Activated CD4-positive, alpha-beta T cell treated with anti-CD3 and anti-CD28 coated beads, Interleukin-2, amount 10 ng/mL, durations not matched to agents 7 days and 5 days (primary cell): ENCODE measurements around the gene MAN1B1. TPM values are rescaled to one million over a fixed set of nuclear protein-coding genes. Genes with fewer than 3 reads are reported as not detected.

Source experiments
- CTCF ChIA-PET: fragments of 350-600 bp; sonication (Branson Sonifier 250); formaldehyde crosslinking; loops from one replicate; lab custom pipeline; 2021; ENCODE audit warnings: antibody characterized with exemption; lab: Charles Lee
- POLR2A ChIA-PET: fragments of 350-600 bp; sonication (Branson Sonifier 250); formaldehyde crosslinking; loops from one replicate; lab custom pipeline; 2021; ENCODE audit warnings: antibody characterized with exemption; lab: Charles Lee
- DNase-seq: peaks from one replicate; pipeline ENCODE4 v3.0.0-alpha.2; 2020
- H3K27ac Mint-ChIP-seq: one replicate; pipeline ENCODE4 v1.8.0; 2021; ENCODE audit warnings: mild to moderate bottlenecking, moderate library complexity, mixed read lengths
- H3K27me3 Mint-ChIP-seq: one replicate; pipeline ENCODE4 v1.8.0; 2021; ENCODE audit warnings: mixed read lengths
- H3K36me3 Mint-ChIP-seq: one replicate; pipeline ENCODE4 v1.8.0; 2021; ENCODE audit warnings: low read depth, mixed read lengths
- H3K4me1 Mint-ChIP-seq: one replicate; pipeline ENCODE4 v1.8.0; 2021; ENCODE audit warnings: mixed read lengths
- H3K4me3 Mint-ChIP-seq: one replicate; pipeline ENCODE4 v1.8.0; 2021; ENCODE audit warnings: mild to moderate bottlenecking, moderate library complexity, mixed read lengths
- H3K9me3 Mint-ChIP-seq: one replicate; pipeline ENCODE4 v1.8.0; 2021; ENCODE audit warnings: mixed read lengths
- total RNA-seq, 2 experiments: library from RNA; stranded (reverse); gene quantifications; one replicate each; pipeline ENCODE4 v1.2.3, GENCODE V29; 2021

Gene MAN1B1
- total RNA-seq: 10 to 100 TPM; 43.0 to 55.0 TPM

DNA sequence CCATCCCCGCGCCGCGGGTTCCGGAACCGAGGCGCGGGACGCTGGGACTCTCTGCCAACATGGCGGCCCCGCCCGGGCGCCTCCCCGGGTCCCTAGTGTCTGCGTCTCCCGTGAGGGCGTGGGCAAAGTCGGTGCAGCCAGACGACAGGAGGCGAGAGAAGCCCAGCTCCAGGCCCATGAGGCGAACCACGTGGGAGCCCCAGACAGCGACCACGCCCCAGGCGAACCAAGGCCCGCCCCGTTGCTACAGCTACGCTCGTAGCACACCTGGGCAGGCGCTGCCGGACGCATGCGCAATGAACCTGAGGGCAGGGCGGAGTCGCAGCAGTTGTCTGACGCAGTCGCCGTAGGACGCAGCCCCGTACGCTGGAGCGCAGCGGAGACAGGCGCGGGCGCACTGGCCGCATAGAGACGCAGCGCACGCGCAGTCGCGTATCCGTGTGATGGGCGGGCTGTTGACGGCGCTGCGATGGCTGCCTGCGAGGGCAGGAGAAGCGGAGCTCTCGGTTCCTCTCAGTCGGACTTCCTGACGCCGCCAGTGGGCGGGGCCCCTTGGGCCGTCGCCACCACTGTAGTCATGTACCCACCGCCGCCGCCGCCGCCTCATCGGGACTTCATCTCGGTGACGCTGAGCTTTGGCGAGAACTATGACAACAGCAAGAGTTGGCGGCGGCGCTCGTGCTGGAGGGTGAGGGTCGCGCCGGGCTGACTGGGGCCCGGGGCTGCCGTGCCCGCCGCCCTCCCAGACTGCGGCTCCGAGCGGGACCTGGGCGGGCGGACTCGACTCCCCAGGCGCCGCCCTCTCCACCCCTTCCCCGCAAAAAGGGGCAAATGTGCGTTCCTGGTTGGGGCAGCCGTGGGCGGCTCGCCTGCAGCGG is at the start of gene MAN1B1:
TSS of gene MAN1B1 (plus strand) at position 455 of the 878 bp plus-strand sequence. CDS start at position 470, 15 bp downstream.
- ChIA-PET POLR2A (interaction anchor here (0.6 to 1.8 kb wide), 8 partner anchors 9 to 155 kb away, joined by 3 to 16 read pairs (median 4); partner anchors contain the start of genes SAPCD2 and TUBB4B), CTCF (interaction anchor here (0.6 to 2.9 kb wide), 24 partner anchors 9 to 1619 kb away, joined by 3 to 26 read pairs (median 3); partner anchors contain the start of genes AJM1, NPDC1, NRARP and SLC34A3)
- peak within 1 kb of the TSS; percentile 85 for H3K4me3 Mint-ChIP-seq
- peaks cover 28% of the 10 kb centered on the region for H3K36me3 Mint-ChIP-seq
- H3K9me3 Mint-ChIP-seq: no peaks in the 10 kb centered on the region
- peak; percentile 100 for DNase-seq
- H3K27ac Mint-ChIP-seq: peak within 1 kb of the TSS; percentile 97
- H3K27me3 Mint-ChIP-seq: no peaks in the 10 kb centered on the region
- H3K4me1 Mint-ChIP-seq: peaks cover 44% of the 10 kb centered on the region

DNA sequence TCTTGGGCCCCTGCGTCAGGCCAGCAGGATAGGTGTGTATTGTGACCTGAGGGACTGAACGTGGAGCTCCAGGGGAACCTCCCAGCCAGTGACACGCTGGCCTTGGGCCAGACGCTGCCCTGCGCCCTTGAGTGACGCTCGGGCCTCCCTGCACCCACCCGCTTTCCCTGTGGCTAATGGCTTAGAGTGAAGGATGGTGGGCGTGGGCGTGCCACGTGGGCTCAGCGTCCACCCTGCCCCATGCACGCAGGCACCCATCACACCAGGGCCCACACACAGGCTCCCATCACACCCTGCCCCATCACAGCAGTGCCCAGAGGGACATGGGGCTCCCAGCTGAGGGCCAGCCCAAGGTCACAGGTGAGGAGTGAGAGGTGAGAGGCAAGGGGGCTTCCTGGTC is 49.8 kb upstream of the MAN1B1 start:
- CTCF ChIA-PET: interaction anchor here (0.8 to 14.0 kb wide), 8 partner anchors 8 to 309 kb away, joined by 3 to 157 read pairs (median 5); partner anchors contain the start of genes NPDC1 and SAPCD2
- Mint-ChIP-seq H3K36me3 (no peaks in the 10 kb centered on the region), H3K27ac (no peak overlapping the region), H3K27me3 (no peaks in the 10 kb centered on the region), H3K4me1 (peaks cover 29% of the 10 kb centered on the region), H3K4me3 (no peak overlapping the region), H3K9me3 (no peaks in the 10 kb centered on the region)
- POLR2A ChIA-PET: no interaction called here
- DNase-seq: no peak

DNA sequence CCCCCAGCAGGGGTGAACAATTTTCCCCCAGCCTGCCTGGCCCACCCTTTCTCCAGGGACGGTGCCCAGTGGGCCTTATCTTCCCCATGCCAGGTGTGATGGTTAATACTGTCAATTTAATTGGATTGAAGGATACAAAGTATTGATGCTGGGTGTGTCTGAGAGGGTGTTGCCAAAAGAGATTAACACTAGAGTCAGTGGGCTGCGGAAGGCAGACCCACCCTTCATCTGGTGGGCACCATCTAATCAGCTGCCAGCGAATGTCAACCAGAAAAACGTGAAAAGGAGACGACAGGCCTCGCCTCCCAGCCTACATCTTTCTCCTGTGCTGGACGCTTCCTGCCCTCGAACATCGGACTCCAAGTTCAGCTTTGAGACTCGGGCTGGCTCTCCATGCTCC is 49.3 kb upstream of the MAN1B1 start:
- CTCF ChIA-PET: interaction anchor here (0.8 to 14.0 kb wide), 6 partner anchors 8 to 199 kb away, joined by 3 to 157 read pairs (median 5); partner anchors contain the start of genes NPDC1 and SAPCD2
- no peak for DNase-seq
- POLR2A ChIA-PET: no interaction called here
- H3K27ac Mint-ChIP-seq: no peak overlapping the region
- no peak overlapping the region for H3K4me3 Mint-ChIP-seq
- H3K36me3 Mint-ChIP-seq: no peaks in the 10 kb centered on the region
- H3K27me3 Mint-ChIP-seq: no peaks in the 10 kb centered on the region
- H3K9me3 Mint-ChIP-seq: no peaks in the 10 kb centered on the region
- peaks cover 25% of the 10 kb centered on the region for H3K4me1 Mint-ChIP-seq

DNA sequence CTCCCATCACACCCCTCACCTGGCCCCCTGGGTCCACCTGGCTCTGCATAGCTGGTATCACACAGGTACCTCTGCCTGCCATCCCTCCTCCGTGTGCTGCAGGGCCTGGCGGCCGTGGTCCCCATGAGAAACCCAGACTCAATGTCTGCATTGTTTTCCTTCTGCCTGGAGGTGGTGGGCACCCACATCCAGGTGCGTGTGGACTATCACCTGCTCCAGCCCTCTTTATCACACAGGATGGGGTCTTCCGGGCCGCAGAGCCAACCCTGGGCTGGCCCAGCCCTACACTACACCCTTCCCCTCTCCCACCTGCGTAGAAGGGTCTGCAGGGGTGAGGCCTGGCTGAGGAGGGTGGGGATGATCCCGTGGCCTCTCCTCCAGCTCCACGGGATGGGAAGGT is 47.9 kb upstream of the MAN1B1 start:
- POLR2A ChIA-PET: no interaction called here
- H3K36me3 Mint-ChIP-seq: no peaks in the 10 kb centered on the region
- no peaks in the 10 kb centered on the region for H3K9me3 Mint-ChIP-seq
- no peak overlapping the region for H3K4me3 Mint-ChIP-seq
- CTCF ChIA-PET: interaction anchor here (0.9 to 14.0 kb wide), 3 partner anchors 10 to 29 kb away, joined by 3 to 157 read pairs (median 6); partner anchors contain the start of gene SAPCD2
- H3K27me3 Mint-ChIP-seq: no peaks in the 10 kb centered on the region
- DNase-seq: no peak
- peak overlapping the region; percentile 57 for H3K27ac Mint-ChIP-seq
- peaks cover 14% of the 10 kb centered on the region for H3K4me1 Mint-ChIP-seq

DNA sequence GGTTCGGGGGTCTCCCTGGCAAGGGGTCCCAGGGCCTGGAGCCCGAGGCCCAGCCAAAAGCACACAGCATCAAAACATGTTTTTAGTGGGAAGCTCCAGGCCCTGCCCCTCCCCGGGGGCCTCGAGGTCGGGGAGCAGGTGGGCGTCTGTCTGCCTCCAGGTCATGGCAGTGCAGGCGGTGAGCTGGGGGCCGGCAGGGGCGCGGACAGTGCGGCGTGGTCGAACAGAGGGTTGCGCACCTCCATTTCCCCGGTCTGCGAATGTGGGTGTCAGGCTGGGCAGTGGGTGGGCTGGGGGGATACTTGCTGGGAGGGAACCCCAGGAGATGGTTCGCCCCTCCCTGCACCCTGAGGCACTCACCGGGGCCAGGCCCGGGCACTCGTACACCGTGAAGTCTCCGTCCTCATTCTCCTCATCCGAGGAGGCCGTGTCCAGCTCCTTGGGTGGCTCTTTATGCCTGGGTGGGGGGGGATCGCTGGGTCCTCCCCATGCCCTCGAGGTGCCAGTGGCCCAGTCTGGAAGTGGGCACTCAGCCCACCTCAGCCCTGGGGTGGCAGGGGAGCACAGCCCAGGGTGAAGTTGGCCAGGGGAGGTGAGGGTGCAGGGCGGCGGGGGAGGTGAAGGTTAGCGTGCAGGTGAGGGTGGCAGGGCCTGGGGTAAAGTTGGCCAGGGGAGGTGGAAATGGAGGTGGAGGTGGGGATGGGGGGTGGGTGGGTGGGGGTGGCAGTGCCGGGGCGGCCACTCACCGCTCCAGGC is 47.0 kb upstream of the MAN1B1 start:
- no peaks in the 10 kb centered on the region for H3K36me3 Mint-ChIP-seq
- peaks cover 14% of the 10 kb centered on the region for H3K4me1 Mint-ChIP-seq
- no peaks in the 10 kb centered on the region for H3K9me3 Mint-ChIP-seq
- peaks cover 1% of the 10 kb centered on the region for H3K27me3 Mint-ChIP-seq
- H3K27ac Mint-ChIP-seq: no peak overlapping the region
- POLR2A ChIA-PET: no interaction called here
- no peak for DNase-seq
- no peak overlapping the region for H3K4me3 Mint-ChIP-seq
- CTCF ChIA-PET: interaction anchor here (1.2 to 14.0 kb wide), 2 partner anchors 11 to 28 kb away, joined by 6 to 157 read pairs; partner anchors contain the start of gene SAPCD2

DNA sequence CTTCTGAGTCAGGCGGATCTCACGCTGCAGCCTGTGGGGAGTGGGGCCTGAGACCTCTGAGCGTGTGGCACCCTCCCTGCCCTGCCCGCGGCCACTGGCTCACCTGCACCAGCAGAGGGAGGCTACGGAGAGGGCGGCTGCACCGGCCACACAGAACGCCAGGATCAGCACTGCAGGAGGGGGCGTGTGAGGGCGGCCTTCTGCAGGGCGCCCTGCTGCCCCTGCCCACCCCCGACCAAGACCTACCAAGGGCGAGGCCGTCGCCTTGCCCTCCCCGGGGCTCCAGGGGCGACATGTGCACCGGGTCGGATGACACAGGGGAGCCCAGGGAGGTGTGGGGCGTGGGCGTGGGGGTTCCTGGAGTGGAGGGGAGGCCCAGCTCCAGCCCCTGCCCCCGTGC is 46.2 kb upstream of the MAN1B1 start:
- Mint-ChIP-seq H3K4me1 (peaks cover 11% of the 10 kb centered on the region), H3K4me3 (no peak overlapping the region), H3K36me3 (no peaks in the 10 kb centered on the region), H3K9me3 (no peaks in the 10 kb centered on the region), H3K27me3 (peaks cover 6% of the 10 kb centered on the region), H3K27ac (no peak overlapping the region)
- CTCF ChIA-PET: interaction anchor here (14.0 kb wide), 1 partner anchor 27 kb away, joined by 157 read pairs; the partner anchor contains the start of gene SAPCD2
- no peak for DNase-seq
- POLR2A ChIA-PET: no interaction called here

DNA sequence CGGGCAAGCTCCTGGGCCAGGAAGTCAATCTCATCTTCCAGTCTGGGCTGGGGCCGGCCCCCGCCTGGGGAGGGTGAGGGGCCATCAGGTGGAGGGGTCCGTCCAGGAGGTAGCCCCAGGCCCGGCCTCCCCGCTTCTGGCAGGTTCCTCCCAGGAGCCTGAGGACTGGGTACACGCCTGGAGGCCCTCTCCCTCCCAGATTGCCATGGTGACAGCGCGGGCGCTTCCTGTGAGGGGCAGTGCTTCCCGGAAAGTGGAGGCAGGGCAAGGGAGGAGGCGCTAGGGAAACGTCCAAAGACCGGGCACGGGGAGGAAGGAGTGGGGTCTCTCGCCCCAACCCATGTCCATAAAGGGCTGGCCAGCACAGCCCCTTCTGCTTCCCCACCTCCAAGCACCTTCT is 45.7 kb upstream of the MAN1B1 start:
- Mint-ChIP-seq H3K4me3 (no peak overlapping the region), H3K36me3 (no peaks in the 10 kb centered on the region), H3K27ac (no peak overlapping the region), H3K9me3 (no peaks in the 10 kb centered on the region), H3K4me1 (peaks cover 10% of the 10 kb centered on the region), H3K27me3 (peaks cover 6% of the 10 kb centered on the region)
- ChIA-PET CTCF (interaction anchor here (14.0 kb wide), 1 partner anchor 26 kb away, joined by 157 read pairs; the partner anchor contains the start of gene SAPCD2), POLR2A (no interaction called here)
- DNase-seq: no peak

DNA sequence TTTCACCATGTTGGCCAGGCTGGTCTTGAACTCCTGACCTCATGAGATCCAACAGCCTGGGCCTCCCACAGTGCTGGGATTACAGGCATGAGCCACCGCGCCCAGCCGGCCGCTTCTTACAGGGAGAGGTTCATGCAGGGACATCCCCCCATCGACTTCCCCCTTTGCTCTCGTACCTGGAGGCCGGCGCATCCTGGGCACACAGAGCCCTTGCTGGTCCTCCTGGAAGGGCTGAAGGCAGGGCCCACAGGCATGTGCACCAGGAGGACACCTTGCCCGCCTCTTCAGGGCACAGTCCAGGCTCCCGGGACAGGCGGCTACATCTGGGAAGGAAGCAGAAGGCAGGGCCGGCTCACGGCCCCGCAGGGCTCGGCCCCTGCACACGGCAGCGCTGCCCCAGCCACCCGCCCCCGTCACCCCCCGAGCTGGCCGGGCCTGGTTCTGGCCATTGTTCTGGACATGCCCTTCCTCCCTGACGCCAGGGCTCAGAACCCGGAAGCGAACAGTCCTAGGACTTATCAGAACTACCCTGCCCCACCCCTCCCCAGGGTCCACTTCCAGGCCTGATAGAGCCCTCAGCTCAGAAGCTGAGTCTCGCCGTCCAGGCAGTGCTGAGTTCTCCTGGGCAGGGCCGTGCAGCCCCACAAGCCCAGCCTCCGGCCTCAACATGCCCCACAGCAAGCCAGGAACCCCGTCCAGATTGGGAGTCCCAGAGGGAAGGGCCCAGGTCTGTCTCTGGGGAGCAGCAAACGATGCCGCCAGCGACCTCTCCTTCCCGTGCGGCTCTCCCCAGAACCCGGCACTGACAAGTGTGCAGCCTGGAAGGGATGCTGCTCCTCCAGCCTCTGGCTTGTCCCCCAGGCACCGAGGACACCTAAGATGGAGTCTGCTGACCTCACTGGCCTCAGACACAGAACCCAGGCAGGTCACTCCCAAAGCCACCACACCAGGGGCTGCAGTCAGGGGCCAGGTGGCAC is 43.7 kb upstream of the MAN1B1 start:
- peaks cover 21% of the 10 kb centered on the region for H3K27me3 Mint-ChIP-seq
- H3K36me3 Mint-ChIP-seq: no peaks in the 10 kb centered on the region
- peaks cover 13% of the 10 kb centered on the region for H3K4me1 Mint-ChIP-seq
- CTCF ChIA-PET: interaction anchor here (2.2 to 3.8 kb wide), 2 partner anchors 8 to 13 kb away, joined by 12 to 18 read pairs; no protein-coding TSS in a partner anchor
- no peaks in the 10 kb centered on the region for H3K9me3 Mint-ChIP-seq
- DNase-seq: no peak
- H3K27ac Mint-ChIP-seq: no peak overlapping the region
- H3K4me3 Mint-ChIP-seq: no peak overlapping the region
- POLR2A ChIA-PET: no interaction called here

DNA sequence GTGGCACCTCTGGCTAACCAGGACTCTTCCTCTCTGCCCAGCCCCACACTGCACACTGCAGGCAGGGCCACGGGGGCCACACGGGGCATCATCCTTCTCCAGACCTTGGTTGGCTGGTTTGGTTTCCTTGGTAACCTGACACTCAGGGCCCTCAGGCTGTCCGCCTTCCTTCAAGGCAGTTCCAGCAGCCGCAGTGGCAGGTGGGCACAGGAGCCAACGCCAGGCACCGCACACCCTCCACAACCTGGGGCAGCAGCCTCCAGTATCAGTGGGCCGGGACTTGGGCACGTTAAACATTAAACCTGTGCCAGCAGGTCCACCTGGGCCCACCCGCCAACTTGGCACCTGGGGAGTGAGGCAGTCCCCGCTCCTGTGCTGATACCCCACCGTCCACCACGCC is 42.7 kb upstream of the MAN1B1 start:
- Mint-ChIP-seq H3K4me3 (no peak overlapping the region), H3K27me3 (peaks cover 21% of the 10 kb centered on the region), H3K27ac (no peak overlapping the region), H3K9me3 (no peaks in the 10 kb centered on the region), H3K4me1 (peaks cover 13% of the 10 kb centered on the region), H3K36me3 (no peaks in the 10 kb centered on the region)
- CTCF ChIA-PET: interaction anchor here (1.7 to 3.8 kb wide), 3 partner anchors 9 to 201 kb away, joined by 4 to 18 read pairs (median 12); partner anchors contain the start of gene AJM1
- POLR2A ChIA-PET: no interaction called here
- no peak for DNase-seq

DNA sequence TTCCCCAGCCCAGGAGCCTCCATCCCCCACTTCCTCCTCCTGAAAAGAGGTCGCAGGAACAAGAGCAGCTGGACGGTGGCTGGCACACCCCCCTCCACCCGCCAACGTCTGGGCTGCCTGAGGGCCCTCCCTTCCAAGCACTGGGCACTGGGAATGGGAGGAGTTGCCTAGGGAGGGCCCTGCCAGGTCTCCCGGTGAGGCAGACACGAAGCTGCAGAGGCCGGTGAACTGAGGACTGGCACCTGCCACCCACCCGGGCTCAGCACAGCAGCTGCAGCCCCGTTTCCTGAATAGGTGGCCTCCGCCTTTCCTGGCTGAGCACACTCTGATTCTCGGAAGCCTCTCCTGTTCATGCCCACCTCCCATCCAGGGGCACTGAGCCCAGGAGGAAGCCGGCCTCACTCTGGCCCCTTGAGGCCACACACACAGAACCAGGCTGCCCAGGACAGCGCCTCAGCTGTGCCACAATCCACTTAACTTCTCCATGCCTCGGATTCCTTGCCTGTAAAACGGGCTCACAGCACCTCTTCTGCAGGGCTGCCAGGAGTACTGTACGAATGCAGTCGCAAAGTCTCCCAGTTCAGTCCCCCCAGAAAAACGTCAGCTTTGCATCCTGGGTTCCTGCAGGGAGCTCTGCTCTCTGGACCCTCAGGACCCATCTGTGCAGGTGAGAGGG is 42.1 kb upstream of the MAN1B1 start:
- Mint-ChIP-seq H3K27ac (peak overlapping the region; percentile 54), H3K4me1 (peaks cover 16% of the 10 kb centered on the region), H3K36me3 (no peaks in the 10 kb centered on the region), H3K27me3 (peaks cover 24% of the 10 kb centered on the region), H3K9me3 (no peaks in the 10 kb centered on the region), H3K4me3 (peak overlapping the region; percentile 70)
- ChIA-PET CTCF (interaction anchor here (1.0 to 3.8 kb wide), 8 partner anchors 8 to 258 kb away, joined by 3 to 44 read pairs (median 4); partner anchors contain the start of genes ABCA2, AJM1 and SAPCD2), POLR2A (no interaction called here)
- DNase-seq: no peak
